ENCODE measurements around the gene RPS5.

Gene RPS5

DNA sequence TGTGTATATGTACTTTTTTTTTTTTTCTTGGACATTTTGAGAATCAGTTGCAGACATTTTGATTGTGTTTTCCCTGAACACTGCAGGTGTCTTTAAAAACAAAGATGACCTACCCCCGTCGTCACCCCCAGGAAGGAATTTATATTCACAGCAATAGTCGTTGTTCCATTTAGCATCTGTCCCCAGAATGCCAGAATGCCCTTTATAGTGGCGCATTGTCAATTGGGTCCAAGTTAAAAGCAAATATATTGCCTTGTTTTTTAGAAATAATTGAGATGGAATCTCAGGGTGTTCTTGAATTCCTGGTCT, 6.6 kb downstream of the RPS5 start:
- H3K27ac ChIP-seq = no peak overlapping the region
- no peak overlapping the region for H3K4me2 ChIP-seq (ENCODE audit: low read length)
- no peaks in the 10 kb centered on the region for H3K9me3 ChIP-seq (ENCODE audit: control insufficient read depth, low read length)
- H3K36me3 ChIP-seq (ENCODE audit: control insufficient read depth, insufficient read depth, low read length) = no peaks in the 10 kb centered on the region
- no peak overlapping the region for H2AFZ ChIP-seq
- peaks cover 2% of the 10 kb centered on the region for H3K79me2 ChIP-seq
- no peaks in the 10 kb centered on the region for H3K27me3 ChIP-seq (ENCODE audit: control insufficient read depth, insufficient read depth, low read length)
- peaks cover 4% of the 10 kb centered on the region for H3K4me1 ChIP-seq
- no peak overlapping the region for H3K4me3 ChIP-seq (ENCODE audit: low read depth, low read length)
- H3K9ac ChIP-seq = no peak overlapping the region
- TF ChIP-seq, protein P1, sequence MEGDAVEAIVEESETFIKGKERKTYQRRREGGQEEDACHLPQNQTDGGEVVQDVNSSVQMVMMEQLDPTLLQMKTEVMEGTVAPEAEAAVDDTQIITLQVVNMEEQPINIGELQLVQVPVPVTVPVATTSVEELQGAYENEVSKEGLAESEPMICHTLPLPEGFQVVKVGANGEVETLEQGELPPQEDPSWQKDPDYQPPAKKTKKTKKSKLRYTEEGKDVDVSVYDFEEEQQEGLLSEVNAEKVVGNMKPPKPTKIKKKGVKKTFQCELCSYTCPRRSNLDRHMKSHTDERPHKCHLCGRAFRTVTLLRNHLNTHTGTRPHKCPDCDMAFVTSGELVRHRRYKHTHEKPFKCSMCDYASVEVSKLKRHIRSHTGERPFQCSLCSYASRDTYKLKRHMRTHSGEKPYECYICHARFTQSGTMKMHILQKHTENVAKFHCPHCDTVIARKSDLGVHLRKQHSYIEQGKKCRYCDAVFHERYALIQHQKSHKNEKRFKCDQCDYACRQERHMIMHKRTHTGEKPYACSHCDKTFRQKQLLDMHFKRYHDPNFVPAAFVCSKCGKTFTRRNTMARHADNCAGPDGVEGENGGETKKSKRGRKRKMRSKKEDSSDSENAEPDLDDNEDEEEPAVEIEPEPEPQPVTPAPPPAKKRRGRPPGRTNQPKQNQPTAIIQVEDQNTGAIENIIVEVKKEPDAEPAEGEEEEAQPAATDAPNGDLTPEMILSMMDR (IDR thresholded peaks at IDR 0.05) = no peak

DNA sequence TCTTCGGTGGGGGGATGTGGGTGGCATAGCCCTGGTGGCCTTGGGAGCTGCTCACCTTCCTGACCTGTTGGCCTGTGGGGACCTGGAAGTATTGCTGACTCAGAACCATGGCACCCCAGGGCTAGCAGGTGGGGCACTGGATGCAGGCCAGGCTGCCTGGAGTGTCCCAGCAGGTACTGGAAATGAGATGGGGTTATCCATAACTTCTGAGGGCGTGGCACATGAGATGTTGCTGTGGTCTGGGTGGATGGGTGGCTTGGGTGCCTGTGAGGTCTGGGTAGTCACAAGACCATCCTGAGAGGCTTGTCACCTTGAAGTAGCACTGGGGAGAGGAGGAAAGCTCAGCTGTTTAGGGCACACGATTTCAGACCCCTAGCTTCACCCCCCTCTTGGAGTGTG, 7.8 kb downstream of the RPS5 start:
- TF ChIP-seq, protein P1 (IDR thresholded peaks at IDR 0.05) = no peak
- H3K36me3 ChIP-seq (ENCODE audit: control insufficient read depth, insufficient read depth, low read length) = no peaks in the 10 kb centered on the region
- no peak overlapping the region for H3K4me2 ChIP-seq (ENCODE audit: low read length)
- H3K79me2 ChIP-seq = peaks cover 2% of the 10 kb centered on the region
- no peak overlapping the region for H3K4me3 ChIP-seq (ENCODE audit: low read depth, low read length)
- H2AFZ ChIP-seq = no peak overlapping the region
- H3K9me3 ChIP-seq (ENCODE audit: control insufficient read depth, low read length) = no peaks in the 10 kb centered on the region
- peaks cover 4% of the 10 kb centered on the region for H3K4me1 ChIP-seq
- no peak overlapping the region for H3K27ac ChIP-seq
- H3K9ac ChIP-seq = no peak overlapping the region
- H3K27me3 ChIP-seq (ENCODE audit: control insufficient read depth, insufficient read depth, low read length) = no peaks in the 10 kb centered on the region

DNA sequence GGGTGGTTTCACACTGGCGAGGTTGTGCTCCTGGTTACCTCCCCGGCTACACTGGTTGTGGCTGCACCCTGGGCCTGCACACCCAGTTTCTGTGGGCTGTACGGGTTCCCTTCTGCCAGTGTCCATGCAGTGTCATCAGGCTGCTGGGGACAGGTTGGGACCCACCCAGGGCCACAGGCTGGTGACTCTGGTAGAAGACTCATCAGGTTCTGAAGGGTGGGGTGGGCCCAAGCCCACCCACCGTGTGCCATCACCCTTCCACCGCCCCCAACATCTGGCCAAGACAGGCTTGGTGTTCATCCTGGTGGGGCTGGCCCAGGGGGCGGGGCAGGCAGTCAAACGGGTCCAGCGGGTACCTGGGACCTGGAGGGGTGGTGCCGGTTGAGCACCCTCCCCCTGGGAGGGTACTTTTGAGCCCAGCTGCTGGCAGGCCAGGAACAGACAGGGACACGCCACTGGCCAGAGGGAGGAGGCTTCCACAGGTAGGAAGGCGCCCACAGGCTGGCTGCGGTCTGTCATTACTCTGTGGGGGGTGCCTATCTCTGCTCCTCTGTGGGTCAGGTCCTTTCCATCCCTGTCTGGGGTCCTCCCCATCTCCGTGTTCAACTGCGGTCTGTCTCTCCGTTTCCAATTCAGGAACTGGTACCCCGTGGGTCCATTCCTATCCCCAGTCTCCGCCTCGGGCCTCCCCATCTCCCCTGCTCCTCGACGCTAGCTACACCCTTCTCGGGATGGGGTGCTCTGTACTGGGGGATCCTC, 8.3 kb downstream of the RPS5 start, which contains the start of gene RNF225:
Gene RNF225 (plus strand): TSS at position 437 of the 759 bp plus-strand sequence. CDS start 434 bp downstream, outside the sequence.
- no peak within 1 kb of the TSS for H3K27ac ChIP-seq
- no peaks in the 10 kb centered on the region for H3K9me3 ChIP-seq (ENCODE audit: control insufficient read depth, low read length)
- H3K36me3 ChIP-seq (ENCODE audit: control insufficient read depth, insufficient read depth, low read length) = no peaks in the 10 kb centered on the region
- peaks cover 2% of the 10 kb centered on the region for H3K79me2 ChIP-seq
- no peaks in the 10 kb centered on the region for H3K27me3 ChIP-seq (ENCODE audit: control insufficient read depth, insufficient read depth, low read length)
- TF ChIP-seq, protein P1 (IDR thresholded peaks at IDR 0.05) = no peak
- no peak within 1 kb of the TSS for H3K9ac ChIP-seq
- peak within 1 kb of the TSS; percentile 31 for H3K4me3 ChIP-seq (ENCODE audit: low read depth, low read length)
- H3K4me2 ChIP-seq (ENCODE audit: low read length) = peak within 1 kb of the TSS; percentile 44
- peak within 1 kb of the TSS; percentile 73 for H2AFZ ChIP-seq
- H3K4me1 ChIP-seq = peaks cover 4% of the 10 kb centered on the region

DNA sequence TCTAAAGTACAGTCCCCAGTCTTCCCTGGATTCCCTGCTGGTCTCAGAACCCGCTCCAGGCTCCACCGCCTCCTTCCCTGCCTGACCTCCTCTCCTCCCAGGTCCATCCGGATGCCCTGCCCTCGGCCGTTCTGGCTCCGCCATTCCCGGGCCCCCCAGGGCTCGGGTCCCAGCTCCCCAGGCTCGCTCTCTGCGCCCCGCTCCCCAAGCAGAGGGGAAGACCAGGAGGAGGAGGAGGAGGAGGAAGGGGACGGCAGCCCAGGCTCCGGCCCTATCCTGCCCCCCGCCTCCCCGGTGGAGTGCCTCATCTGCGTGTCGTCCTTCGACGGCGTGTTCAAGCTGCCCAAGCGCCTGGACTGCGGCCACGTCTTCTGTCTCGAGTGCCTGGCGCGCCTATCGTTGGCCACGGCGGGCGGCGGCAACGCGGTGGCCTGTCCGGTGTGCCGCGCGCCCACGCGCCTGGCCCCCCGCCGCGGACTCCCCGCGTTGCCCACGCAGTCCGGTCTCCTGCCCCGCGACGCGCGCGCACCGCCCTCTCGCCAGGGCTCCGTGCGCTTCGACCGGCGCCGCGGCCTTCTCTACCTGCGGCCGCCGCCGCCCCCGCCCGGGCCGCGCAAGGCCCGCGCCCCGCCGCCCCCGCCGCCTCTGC, 9.0 kb downstream of the RPS5 start:
- H3K4me1 ChIP-seq = peaks cover 4% of the 10 kb centered on the region
- peak overlapping the region; percentile 44 for H3K4me2 ChIP-seq (ENCODE audit: low read length)
- H3K27ac ChIP-seq = no peak overlapping the region
- peaks cover 2% of the 10 kb centered on the region for H3K79me2 ChIP-seq
- no peaks in the 10 kb centered on the region for H3K36me3 ChIP-seq (ENCODE audit: control insufficient read depth, insufficient read depth, low read length)
- H2AFZ ChIP-seq = peak overlapping the region; percentile 73
- H3K4me3 ChIP-seq (ENCODE audit: low read depth, low read length) = peak overlapping the region; percentile 31
- H3K9me3 ChIP-seq (ENCODE audit: control insufficient read depth, low read length) = no peaks in the 10 kb centered on the region
- H3K27me3 ChIP-seq (ENCODE audit: control insufficient read depth, insufficient read depth, low read length) = no peaks in the 10 kb centered on the region
- H3K9ac ChIP-seq = no peak overlapping the region
- TF ChIP-seq, protein P1 (IDR thresholded peaks at IDR 0.05) = no peak

All from parathyroid adenoma (tissue), 2 donors.